GM19455 (cell line): Measurements from ENCODE around the gene C20orf96.
"Not testable (repeated sequence)": the region's sequence is repeated elsewhere in the genome, so short reads cannot be mapped to it uniquely, and the experiment has no call there.

Source experiments
- ATAC-seq: cut with Tn5 transposase; IDR thresholded peaks from one replicate; pipeline ENCODE4 v1.9.1; 2021; ENCODE audit not compliant: unreplicated experiment

C20orf96 gene

GRCh38 chr20:290084-290831 lies at the start of gene C20orf96:
Gene C20orf96, minus strand, starts transcription at chr20:290750. Its CDS starts 140 bp downstream, at chr20:290610.
- peak; percentile 78 for ATAC-seq

- not testable (repeated sequence) for ATAC-seq
Observed at GRCh38 chr20:336040-336439, 45.5 kb upstream of the C20orf96 start.

GRCh38 chr20:334578-334977 lies 44.0 kb upstream of the C20orf96 start:
- ATAC-seq = no peak

GRCh38 chr20:330233-331149 lies 39.9 kb upstream of the C20orf96 start:
- ATAC-seq = no peak

GRCh38 chr20:329851-330232 lies 39.3 kb upstream of the C20orf96 start:
- ATAC-seq = no peak

GRCh38 chr20:328975-329695 lies 38.6 kb upstream of the C20orf96 start:
- ATAC-seq = no peak

GRCh38 chr20:328027-328974 lies 37.8 kb upstream of the C20orf96 start:
- ATAC-seq = no peak

GRCh38 chr20:327186-328026 lies 36.9 kb upstream of the C20orf96 start:
- no peak for ATAC-seq

GRCh38 chr20:326645-327185 lies 36.2 kb upstream of the C20orf96 start:
- no peak for ATAC-seq

GRCh38 chr20:325889-326644 lies 35.5 kb upstream of the C20orf96 start:
- peak; percentile 9 for ATAC-seq

- peak; percentile 75 for ATAC-seq
Observed at GRCh38 chr20:325045-325888, 34.7 kb upstream of the C20orf96 start, which contains the start of gene SOX12. Gene SOX12, plus strand, starts transcription at chr20:325552. Its CDS starts 373 bp downstream, at chr20:325925.

GRCh38 chr20:324177-325044 lies 33.9 kb upstream of the C20orf96 start:
- peak; percentile 54 for ATAC-seq

GRCh38 chr20:316316-317068 lies 25.9 kb upstream of the C20orf96 start:
- ATAC-seq = no peak

- no peak for ATAC-seq
Observed at GRCh38 chr20:313948-314347, 23.4 kb upstream of the C20orf96 start.

- no peak for ATAC-seq
Observed at GRCh38 chr20:313402-313801, 22.9 kb upstream of the C20orf96 start.

GRCh38 chr20:312866-313265 lies 22.3 kb upstream of the C20orf96 start:
- ATAC-seq = no peak
